Activated CD4-positive, alpha-beta T cell treated with anti-CD3 and anti-CD28 coated beads for 24 hours (primary cell): ENCODE results near the gene PTBP1.
"Not testable (repeated sequence)": the region's sequence is repeated elsewhere in the genome, so short reads cannot be mapped to it uniquely, and the experiment has no call there.

ENCODE experiments used
- DNase-seq, 2 donors: peaks; one replicate each; pipeline ENCODE4 v3.0.0-alpha.2; 2020; ENCODE audit warnings: low read depth in 2 of 2

The PTBP1 gene

GRCh38 chr19:827710-828321 is 30.6 kb downstream of the PTBP1 start, which contains the start of gene AZU1:
Gene AZU1, plus strand, starts transcription at chr19:827837. Its CDS starts 10 bp downstream, at chr19:827847.
- DNase-seq: no peak

DNA sequence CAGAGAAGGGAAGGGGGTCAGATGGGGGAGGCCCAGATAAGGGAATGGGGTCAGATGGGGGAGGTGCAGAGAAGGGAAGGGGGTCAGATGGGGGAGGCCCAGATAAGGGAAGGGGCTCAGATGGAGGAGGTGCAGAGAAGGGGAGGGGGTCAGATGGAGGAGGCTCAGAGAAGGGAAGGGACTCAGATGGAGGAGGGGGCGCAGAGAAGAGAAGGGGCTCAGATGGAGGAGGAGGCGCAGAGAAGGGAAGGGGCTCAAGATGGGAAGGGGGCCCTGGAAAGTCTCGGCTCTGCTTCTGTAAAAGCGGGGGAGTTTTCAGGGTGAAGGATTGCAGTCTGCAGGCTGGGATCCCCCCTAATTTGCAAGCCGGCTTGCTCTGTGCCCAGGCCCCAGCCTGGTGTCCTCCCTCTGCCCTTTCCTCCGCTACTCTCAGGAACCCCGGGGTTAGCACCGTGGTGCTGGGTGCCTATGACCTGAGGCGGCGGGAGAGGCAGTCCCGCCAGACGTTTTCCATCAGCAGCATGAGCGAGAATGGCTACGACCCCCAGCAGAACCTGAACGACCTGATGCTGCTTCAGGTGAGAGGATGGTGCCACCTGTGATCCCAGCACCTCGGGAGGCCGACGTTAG is 32.0 kb downstream of the PTBP1 start:
- DNase-seq: no peak

DNA sequence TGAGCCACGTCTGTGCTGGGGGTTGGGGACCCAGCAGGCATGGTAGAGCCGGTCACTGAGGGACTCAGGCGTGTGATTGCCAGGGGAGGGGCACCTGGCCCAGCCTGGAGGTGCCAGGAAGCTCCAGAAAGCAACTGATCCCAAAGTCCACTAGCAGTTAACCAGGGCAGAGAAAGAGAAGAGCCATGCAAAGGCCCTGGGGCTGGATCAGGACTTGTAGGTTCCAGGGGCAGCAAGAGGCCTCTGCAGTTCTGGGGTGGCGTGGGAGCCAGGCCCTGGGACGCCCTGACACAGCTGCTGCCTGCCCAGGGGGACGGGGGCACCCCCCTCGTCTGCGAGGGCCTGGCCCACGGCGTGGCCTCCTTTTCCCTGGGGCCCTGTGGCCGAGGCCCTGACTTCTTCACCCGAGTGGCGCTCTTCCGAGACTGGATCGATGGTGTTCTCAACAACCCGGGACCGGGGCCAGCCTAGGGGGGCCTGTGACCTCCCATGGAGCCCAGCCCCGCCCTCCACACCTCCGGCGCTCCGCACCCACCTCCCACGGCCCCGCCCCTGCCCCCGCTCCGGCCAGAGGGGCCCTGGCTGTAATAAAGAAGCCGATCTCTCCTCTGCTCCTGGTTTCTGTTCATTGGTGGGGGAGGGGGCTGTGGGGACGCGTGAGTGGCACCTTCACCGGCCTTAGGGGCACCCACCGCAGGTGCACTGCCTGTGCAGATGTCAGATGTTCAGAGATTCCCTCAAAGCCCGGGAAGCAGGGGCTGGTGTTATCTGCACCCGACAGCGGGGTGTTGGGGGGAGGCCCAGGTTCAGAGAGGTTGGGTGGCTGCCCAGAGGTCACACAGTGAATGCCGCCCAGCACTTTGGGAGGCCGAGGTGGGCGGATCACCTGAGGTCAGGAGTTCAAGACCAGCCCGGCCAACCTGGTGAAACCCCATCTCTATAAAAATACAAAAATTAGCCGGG is 34.4 kb downstream of the PTBP1 start:
- no peak for DNase-seq

DNA sequence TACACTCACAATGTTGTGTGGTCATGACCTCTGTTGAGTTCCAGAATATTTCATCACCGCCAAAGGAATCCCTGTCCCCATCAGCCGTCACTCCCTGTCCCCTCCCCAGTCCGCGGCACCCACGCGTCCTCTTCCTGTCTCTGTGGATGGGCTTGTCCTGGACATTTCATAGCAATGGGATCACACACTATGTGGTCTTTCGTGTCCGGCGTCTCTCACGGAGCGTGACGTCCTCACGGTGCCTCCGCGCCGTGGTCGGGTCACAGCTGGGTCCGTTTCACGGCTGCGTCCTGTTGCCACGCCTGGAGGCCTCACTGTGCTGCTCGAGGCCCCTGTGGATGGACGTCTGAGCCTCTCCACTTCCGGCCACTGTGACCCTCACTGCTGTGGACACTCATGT is 37.0 kb downstream of the PTBP1 start:
- no peak for DNase-seq

GRCh38 chr19:835210-835810 is 38.1 kb downstream of the PTBP1 start:
- no peak for DNase-seq

DNA sequence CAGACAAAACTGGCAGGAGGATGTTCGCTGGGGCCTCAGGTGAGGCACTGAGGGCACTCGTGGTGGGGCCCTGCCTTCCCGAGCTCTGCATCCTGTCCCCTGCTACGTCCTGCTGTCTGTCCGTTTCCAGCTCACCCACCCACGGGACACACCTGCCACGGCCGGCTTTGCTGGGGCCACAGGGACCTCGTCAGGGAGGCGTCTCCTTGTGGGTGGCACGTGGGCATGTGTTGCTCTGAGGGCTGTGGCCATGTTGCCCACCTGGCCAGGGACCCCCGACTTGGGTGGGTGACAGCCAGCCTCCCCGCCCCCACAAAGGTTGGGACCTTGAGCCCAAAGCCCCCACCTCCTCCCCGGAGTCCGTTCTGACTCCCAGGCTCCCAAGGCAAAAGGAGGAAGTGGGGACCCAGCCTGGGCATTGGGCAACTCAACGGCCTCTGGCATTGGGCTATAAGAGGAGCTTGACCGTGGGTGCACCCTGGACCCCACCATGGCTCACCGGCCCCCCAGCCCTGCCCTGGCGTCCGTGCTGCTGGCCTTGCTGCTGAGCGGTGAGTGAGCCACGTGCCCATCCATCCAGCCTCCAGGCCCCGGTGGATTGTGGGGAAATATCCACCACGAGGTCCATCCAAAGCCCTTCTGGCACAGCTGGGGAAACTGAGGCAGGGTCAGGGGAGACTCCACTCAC is 43.4 kb downstream of the PTBP1 start, which contains the start of gene PRTN3:
PRTN3 (plus strand) TSS at position 481 of the 688 bp plus-strand sequence; CDS start at position 491, 10 bp downstream.
- no peak for DNase-seq

DNA sequence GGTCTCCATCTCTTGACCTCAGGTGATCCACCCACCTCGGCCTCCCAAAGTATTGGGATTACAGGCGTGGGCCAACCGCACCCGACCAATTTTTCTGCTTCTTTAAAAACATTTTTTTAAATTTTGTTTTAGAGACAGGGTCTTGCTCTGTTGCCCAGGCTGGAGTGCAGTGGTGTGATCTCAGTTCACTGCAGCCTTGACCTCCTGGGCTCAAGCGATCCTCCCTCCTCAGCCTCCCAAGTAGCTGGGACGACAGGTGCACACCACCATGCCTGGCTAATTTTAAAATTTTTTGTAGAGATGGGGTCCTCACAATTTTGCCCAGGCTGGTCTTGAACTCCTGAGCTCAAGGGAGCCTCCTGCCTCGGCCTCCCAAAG is 45.5 kb downstream of the PTBP1 start:
- not testable (repeated sequence) for DNase-seq

GRCh38 chr19:843180-843835 is 46.1 kb downstream of the PTBP1 start:
- no peak for DNase-seq

DNA sequence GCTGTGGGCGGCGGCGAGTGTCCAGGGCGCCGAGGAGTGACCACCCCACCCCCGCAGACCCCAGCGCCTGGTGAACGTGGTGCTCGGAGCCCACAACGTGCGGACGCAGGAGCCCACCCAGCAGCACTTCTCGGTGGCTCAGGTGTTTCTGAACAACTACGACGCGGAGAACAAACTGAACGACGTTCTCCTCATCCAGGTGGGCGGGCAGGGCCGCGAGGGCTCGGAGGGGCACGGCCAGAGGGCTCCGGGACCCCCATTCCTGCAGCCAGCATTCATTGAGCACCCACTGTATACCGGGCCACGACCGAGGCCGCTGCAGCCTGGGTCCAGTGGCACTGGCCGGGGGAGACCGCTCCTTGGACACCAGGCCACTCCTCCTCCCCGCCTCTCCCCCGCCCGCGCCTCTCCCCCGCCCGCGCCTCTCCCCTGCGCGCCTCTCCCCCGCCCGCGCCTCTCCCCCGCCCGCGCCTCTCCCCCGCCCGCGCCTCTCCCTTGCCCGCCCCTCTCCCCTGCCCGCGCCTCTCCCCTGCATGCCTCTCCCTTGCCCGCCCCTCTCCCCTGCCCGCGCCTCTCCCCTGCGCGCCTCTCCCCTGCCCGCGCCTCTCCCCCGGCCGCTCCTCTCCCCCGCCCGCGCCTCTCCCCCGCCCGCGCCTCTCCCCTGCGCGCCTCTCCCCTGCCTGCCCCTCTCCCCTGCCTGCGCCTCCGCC is 46.7 kb downstream of the PTBP1 start:
- no peak for DNase-seq

- no peak for DNase-seq
These were observed 47.3 kb downstream of the PTBP1 start for GRCh38 chr19:844546-844971.

DNA sequence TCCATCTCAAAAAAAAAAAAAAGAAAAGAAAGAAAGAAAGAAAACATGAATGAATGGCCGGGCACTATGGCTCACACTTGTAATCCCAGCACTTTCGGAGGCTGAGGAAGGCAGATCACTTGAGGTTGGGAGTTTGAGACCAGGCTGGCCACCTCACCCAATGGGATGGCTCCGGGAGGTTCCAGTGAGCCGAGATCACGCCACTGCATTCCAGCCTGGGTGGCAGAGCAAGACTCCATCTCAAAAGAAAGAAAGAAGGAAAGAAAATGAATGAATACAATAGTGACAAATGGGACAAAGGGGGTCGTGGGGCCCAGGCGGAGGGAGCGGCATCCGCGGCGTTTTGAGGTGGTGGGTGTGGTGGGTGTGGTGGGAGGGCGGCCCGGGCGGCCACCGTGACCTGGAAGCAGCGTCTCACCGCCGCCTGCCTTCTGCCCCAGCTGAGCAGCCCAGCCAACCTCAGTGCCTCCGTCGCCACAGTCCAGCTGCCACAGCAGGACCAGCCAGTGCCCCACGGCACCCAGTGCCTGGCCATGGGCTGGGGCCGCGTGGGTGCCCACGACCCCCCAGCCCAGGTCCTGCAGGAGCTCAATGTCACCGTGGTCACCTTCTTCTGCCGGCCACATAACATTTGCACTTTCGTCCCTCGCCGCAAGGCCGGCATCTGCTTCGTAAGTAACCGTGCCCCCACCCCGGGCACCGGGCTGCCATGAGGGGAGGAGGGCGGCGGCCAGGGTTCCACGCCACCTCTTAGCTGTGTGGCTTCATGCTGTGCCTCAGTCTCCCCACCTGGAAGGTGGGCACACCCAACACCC is 48.7 kb downstream of the PTBP1 start:
- DNase-seq: no peak

DNA sequence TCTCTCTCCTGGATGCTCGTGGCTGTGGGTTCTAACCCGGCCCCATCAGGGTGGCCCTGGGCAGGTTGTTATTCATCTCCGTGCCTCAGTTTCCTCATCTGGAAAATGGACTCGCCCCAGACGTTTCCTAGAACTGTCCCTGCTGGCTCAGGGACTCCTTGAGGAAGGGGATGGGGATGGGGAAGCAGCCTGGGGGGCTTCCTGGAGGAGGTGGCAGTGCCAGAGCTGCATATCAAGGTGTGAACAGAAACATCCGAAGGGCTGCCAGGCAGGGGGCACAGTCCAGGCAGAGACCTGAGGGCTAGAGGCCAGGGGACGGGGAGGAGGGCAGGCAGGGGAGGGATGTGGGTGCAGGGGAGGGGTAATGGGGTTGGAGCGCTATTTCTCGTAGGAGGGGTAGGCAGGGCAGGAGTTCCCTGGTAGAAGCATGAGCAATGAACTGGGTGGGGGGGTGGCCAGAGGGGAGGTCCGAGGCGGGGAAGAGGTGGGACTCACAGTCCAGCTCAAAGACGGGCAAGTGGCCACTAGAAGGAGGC is 51.2 kb downstream of the PTBP1 start:
- no peak for DNase-seq

- not testable (repeated sequence) for DNase-seq
These were observed 51.9 kb downstream of the PTBP1 start for GRCh38 chr19:849195-849594.

DNA sequence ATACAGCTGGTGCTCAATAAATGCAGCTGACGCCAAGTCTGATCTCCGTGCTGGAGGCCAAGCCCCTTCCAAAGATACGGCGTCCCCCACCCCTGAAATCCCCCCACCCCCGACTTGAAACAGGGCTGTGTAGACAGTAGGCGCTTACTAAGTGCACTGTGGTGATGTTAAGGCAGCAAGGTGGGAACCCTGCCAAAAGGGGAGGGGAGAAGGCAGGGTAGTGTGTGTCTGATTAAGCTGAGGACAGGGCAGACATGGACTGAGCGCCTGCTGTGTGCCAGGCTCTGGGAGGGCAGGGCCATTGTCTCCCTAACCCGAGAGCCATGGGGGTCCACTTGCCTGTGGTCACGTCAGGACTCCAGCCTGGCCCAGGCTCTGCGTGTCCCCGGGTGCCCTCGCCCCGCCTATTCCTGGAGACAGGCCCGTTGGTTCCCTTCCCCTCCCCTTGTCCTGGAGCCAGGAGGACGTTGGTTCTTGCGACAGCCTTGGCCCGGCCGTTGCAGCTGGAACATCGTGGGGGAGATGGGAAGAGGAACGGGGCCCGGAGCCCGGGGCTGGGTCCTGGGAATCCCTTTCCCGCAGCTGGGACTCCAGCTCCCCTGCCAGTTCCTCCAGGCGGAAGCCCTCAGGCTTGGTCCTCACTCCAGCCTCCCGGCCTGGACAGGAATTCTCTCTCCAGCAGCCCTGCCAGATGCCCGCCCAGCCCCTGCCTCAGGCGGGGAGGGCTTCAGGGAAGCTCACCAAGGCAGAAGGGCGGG is 53.1 kb downstream of the PTBP1 start:
- DNase-seq: no peak

DNA sequence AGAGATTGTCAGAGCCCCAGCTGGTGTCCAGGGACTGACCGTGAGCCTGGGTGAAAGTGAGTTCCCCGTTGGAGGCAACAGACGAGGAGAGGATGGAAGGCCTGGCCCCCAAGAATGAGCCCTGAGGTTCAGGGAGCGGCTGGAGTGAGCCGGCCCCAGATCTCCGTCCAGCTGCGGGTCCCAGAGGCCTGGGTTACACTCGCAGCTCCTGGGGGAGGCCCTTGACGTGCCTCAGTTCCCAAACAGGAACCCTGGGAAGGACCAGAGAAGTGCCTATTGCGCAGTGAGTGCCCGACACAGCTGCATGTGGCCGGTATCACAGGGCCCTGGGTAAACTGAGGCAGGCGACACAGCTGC is 53.7 kb downstream of the PTBP1 start:
- no peak for DNase-seq

DNA sequence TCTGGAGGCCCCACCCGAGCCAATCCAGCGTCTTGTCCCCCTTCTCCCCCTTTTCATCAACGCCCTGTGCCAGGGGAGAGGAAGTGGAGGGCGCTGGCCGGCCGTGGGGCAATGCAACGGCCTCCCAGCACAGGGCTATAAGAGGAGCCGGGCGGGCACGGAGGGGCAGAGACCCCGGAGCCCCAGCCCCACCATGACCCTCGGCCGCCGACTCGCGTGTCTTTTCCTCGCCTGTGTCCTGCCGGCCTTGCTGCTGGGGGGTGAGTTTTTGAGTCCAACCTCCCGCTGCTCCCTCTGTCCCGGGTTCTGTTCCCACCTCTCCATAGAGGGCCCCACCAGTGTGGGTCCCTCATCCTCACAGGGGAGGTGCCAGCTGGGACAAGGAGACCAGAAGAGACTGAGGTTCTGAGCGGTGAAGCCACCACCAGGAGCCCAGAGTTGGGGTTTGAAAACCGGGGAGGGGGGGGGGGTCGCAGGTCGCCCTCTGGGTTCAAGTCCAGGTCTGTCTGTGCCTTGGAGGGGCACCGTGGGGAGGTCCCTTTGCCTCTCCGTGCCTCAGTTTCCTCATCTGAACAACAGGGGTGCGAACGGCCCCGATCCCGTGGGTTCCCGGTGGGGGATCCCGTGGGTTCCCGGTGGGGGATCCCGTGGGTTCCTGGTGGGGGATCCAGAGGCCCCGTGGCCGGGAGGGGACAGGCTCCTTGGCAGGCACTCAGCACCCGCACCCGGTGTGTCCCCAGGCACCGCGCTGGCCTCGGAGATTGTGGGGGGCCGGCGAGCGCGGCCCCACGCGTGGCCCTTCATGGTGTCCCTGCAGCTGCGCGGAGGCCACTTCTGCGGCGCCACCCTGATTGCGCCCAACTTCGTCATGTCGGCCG is 55.1 kb downstream of the PTBP1 start, which contains the start of gene ELANE:
ELANE (plus strand) TSS at position 168 of the 878 bp plus-strand sequence; CDS start at position 194, 26 bp downstream.
- DNase-seq: no peak

GRCh38 chr19:853014-853585 is 55.8 kb downstream of the PTBP1 start:
- DNase-seq: no peak
